ENCODE data around the gene FA2H. TPM values are rescaled to one million over a fixed set of nuclear protein-coding genes. Genes with fewer than 3 reads are reported as not detected.

FA2H gene
- total and polyA plus RNA-seq, 2 of the 13 experiments (the other 11 are each of a cell fraction or from before 2014, with no cell fraction given) = 0.20 TPM; not detected in 1

GRCh38 chr16:74700438-74701225 is 74.0 kb downstream of the FA2H start, which contains the start of gene MLKL (continued):
- TF ChIP-seq ZNF597 (CRISPR knock-in tag; IDR thresholded peaks at IDR 0.05) (no peak), CHD2 (IDR thresholded peaks at IDR 0.05; ENCODE audit: low read depth, low read length) (no peak), KDM6A (CRISPR knock-in tag; IDR thresholded peaks at IDR 0.05; ENCODE audit: low read depth) (peak; percentile 44; the same call in 1 of the 2 replicates), FOSL1 (CRISPR knock-in tag; IDR thresholded peaks at IDR 0.05; ENCODE audit: borderline replicate concordance) (no peak), ZNF562 (CRISPR knock-in tag; IDR thresholded peaks at IDR 0.05; ENCODE audit: borderline replicate concordance) (no peak), ZNF407 (CRISPR knock-in tag; IDR thresholded peaks at IDR 0.05; ENCODE audit: not compliant biosample characterization) (peak; percentile 68)
